NCI-H748 (cell line): ENCODE data around the gene GLIS1.

ENCODE experiments used
- DNase-seq: peaks from one replicate; lab custom pipeline; 2025; ENCODE audit not compliant: unreplicated experiment; lab: John Stamatoyannopoulos, UW

GLIS1 gene

GRCh38 chr1:53535846-53536245 is 203.1 kb downstream of the GLIS1 start:
- no peak for DNase-seq

- DNase-seq, result no peak
Measured at GRCh38 chr1:53535226-53535625, 203.7 kb downstream of the GLIS1 start.

GRCh38 chr1:53532912-53533311 is 206.1 kb downstream of the GLIS1 start:
- DNase-seq, result no peak

- DNase-seq, result no peak
Measured at GRCh38 chr1:53532377-53532776, 206.6 kb downstream of the GLIS1 start.

- no peak for DNase-seq
Measured at GRCh38 chr1:53530550-53530949, 208.4 kb downstream of the GLIS1 start.

GRCh38 chr1:53529555-53529954 is 209.4 kb downstream of the GLIS1 start:
- DNase-seq, result no peak

- DNase-seq, result no peak
Measured at GRCh38 chr1:53527368-53527767, 211.6 kb downstream of the GLIS1 start.

- no peak for DNase-seq
Measured at GRCh38 chr1:53526451-53527101, 212.4 kb downstream of the GLIS1 start.

- DNase-seq, result no peak
Measured at GRCh38 chr1:53525595-53525994, 213.4 kb downstream of the GLIS1 start.

- peak; percentile 54 for DNase-seq
Measured at GRCh38 chr1:53524428-53525375, 214.3 kb downstream of the GLIS1 start.

- DNase-seq, result no peak
Measured at GRCh38 chr1:53521924-53522552, 216.9 kb downstream of the GLIS1 start.

- no peak for DNase-seq
Measured at GRCh38 chr1:53520481-53520880, 218.5 kb downstream of the GLIS1 start.

- DNase-seq, result no peak
Measured at GRCh38 chr1:53519421-53519820, 219.5 kb downstream of the GLIS1 start.

- no peak for DNase-seq
Measured at GRCh38 chr1:53518775-53519174, 220.2 kb downstream of the GLIS1 start.

GRCh38 chr1:53517821-53518352 is 221.1 kb downstream of the GLIS1 start:
- no peak for DNase-seq

GRCh38 chr1:53517109-53517508 is 221.9 kb downstream of the GLIS1 start:
- DNase-seq, result no peak

GRCh38 chr1:53516181-53516580 is 222.8 kb downstream of the GLIS1 start:
- DNase-seq, result no peak

GRCh38 chr1:53514436-53514835 is 224.5 kb downstream of the GLIS1 start:
- no peak for DNase-seq

- DNase-seq, result no peak
Measured at GRCh38 chr1:53513846-53514245, 225.1 kb downstream of the GLIS1 start.

GRCh38 chr1:53512807-53513755 is 225.9 kb downstream of the GLIS1 start:
- no peak for DNase-seq
